ENCODE results near the gene SNX33. TPM values are rescaled to one million over a fixed set of nuclear protein-coding genes. Genes with fewer than 3 reads are reported as not detected.

The SNX33 gene
- total and polyA plus RNA-seq, 2 of the 13 experiments (the other 11 are each of a cell fraction or from before 2014, with no cell fraction given), result 11.0 to 11.6 TPM

DNA sequence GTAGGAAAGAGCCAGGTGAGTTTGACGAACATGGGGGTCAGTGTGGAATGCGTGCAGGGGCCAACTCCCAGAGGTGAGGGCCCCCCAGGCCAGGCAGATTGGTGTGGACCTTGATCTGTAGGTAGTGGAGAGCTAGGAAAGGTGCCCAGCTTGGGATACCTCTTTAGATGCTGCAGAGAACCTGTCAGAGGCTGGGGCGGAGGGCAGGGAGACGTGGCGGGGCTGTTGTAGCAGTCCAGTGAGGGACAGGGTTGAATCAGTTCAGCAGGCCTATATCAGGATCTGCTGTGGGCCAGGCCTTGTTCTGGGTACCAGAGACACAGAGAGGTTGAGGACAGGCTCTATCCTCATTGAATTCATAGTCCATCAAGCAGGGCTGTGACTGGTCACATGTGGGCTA, 8.6 kb downstream of the SNX33 start:
- H3K79me2 ChIP-seq (ENCODE audit: insufficient read depth, low read length), result peaks cover 45% of the 10 kb centered on the region
- H4K20me1 ChIP-seq (ENCODE audit: insufficient read depth, low read length), result peaks cover 25% of the 10 kb centered on the region
- H2AFZ ChIP-seq (ENCODE audit: low read length), result no peak overlapping the region

More for the DNA sequence above, 8.6 kb downstream of the SNX33 start:
- no peak for DNase-seq (ENCODE audit: low spot score)
- TF ChIP-seq, protein P1, sequence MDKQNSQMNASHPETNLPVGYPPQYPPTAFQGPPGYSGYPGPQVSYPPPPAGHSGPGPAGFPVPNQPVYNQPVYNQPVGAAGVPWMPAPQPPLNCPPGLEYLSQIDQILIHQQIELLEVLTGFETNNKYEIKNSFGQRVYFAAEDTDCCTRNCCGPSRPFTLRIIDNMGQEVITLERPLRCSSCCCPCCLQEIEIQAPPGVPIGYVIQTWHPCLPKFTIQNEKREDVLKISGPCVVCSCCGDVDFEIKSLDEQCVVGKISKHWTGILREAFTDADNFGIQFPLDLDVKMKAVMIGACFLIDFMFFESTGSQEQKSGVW (CRISPR knock-in tag; IDR thresholded peaks at IDR 0.05; ENCODE audit: borderline replicate concordance), result no peak
- TF ChIP-seq, protein P2, sequence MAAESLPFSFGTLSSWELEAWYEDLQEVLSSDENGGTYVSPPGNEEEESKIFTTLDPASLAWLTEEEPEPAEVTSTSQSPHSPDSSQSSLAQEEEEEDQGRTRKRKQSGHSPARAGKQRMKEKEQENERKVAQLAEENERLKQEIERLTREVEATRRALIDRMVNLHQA (CRISPR knock-in tag; IDR thresholded peaks at IDR 0.05), result no peak
- TF ChIP-seq, protein P3, sequence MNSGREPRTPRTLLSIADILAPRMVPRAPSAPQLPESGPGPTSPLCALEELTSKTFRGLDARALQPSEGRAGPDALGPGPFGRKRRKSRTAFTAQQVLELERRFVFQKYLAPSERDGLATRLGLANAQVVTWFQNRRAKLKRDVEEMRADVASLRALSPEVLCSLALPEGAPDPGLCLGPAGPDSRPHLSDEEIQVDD (CRISPR knock-in tag; IDR thresholded peaks at IDR 0.05; ENCODE audit: borderline replicate concordance), result no peak
- no peak for TF ChIP-seq HOXA7 (CRISPR knock-in tag; IDR thresholded peaks at IDR 0.05)
- TF ChIP-seq RBM22 (optimal IDR thresholded peaks at IDR 0.05; ENCODE audit: low read length), result no peak
- TF ChIP-seq, protein P4, sequence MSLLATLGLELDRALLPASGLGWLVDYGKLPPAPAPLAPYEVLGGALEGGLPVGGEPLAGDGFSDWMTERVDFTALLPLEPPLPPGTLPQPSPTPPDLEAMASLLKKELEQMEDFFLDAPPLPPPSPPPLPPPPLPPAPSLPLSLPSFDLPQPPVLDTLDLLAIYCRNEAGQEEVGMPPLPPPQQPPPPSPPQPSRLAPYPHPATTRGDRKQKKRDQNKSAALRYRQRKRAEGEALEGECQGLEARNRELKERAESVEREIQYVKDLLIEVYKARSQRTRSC (CRISPR knock-in tag; IDR thresholded peaks at IDR 0.05; ENCODE audit: low read depth), result no peak
- TF ChIP-seq SYNCRIP (IDR thresholded peaks at IDR 0.05; ENCODE audit: insufficient read depth, low read depth, low read length), result no peak
- TF ChIP-seq, protein P5, sequence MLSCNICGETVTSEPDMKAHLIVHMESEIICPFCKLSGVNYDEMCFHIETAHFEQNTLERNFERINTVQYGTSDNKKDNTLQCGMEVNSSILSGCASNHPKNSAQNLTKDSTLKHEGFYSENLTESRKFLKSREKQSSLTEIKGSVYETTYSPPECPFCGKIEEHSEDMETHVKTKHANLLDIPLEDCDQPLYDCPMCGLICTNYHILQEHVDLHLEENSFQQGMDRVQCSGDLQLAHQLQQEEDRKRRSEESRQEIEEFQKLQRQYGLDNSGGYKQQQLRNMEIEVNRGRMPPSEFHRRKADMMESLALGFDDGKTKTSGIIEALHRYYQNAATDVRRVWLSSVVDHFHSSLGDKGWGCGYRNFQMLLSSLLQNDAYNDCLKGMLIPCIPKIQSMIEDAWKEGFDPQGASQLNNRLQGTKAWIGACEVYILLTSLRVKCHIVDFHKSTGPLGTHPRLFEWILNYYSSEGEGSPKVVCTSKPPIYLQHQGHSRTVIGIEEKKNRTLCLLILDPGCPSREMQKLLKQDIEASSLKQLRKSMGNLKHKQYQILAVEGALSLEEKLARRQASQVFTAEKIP (CRISPR knock-in tag; IDR thresholded peaks at IDR 0.05; ENCODE audit: borderline replicate concordance), result no peak
- no peak for TF ChIP-seq ZNF180 (CRISPR knock-in tag; IDR thresholded peaks at IDR 0.05; ENCODE audit: borderline replicate concordance, low read depth)
- no peak for TF ChIP-seq PHF5A (CRISPR knock-in tag; IDR thresholded peaks at IDR 0.05; ENCODE audit: low read depth, unreplicated experiment)
- no peak for TF ChIP-seq SALL1 (CRISPR knock-in tag; IDR thresholded peaks at IDR 0.05)
- TF ChIP-seq, protein P6, sequence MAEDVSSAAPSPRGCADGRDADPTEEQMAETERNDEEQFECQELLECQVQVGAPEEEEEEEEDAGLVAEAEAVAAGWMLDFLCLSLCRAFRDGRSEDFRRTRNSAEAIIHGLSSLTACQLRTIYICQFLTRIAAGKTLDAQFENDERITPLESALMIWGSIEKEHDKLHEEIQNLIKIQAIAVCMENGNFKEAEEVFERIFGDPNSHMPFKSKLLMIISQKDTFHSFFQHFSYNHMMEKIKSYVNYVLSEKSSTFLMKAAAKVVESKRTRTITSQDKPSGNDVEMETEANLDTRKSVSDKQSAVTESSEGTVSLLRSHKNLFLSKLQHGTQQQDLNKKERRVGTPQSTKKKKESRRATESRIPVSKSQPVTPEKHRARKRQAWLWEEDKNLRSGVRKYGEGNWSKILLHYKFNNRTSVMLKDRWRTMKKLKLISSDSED (CRISPR knock-in tag; IDR thresholded peaks at IDR 0.05), result no peak
- TF ChIP-seq HIVEP1 (CRISPR knock-in tag; IDR thresholded peaks at IDR 0.05), result no peak
- no peak for TF ChIP-seq PAF1 (CRISPR knock-in tag; IDR thresholded peaks at IDR 0.05)
- TF ChIP-seq GLI4 (CRISPR knock-in tag; IDR thresholded peaks at IDR 0.05; ENCODE audit: borderline replicate concordance), result no peak
- TF ChIP-seq RFX3 (CRISPR knock-in tag; IDR thresholded peaks at IDR 0.05), result no peak
- Histone ChIP-seq H3K27me3 (ENCODE audit: control insufficient read depth in 1 of 2, insufficient read depth in 2 of 2, low read length in 2 of 2) (no peaks in the 10 kb centered on the region), H3K4me2 (ENCODE audit: low read depth, low read length) (no peak overlapping the region), H3K36me3 (replicated peaks in 1 of 2; ENCODE audit: control insufficient read depth in 1 of 2, insufficient read depth in 2 of 2, low read length in 2 of 2) (peaks cover 13 to 30% of the 10 kb centered on the region in 2 experiments; a peak in 4 of 5 replicates), H3K9ac (ENCODE audit: insufficient read depth, low read depth, low read length) (no peak overlapping the region), H3K27ac (ENCODE audit: extremely low read length, insufficient read depth, low read length) (no peak overlapping the region), H3K4me1 (ENCODE audit: insufficient read depth, low read length) (peaks cover 58% of the 10 kb centered on the region), H3K9me3 (ENCODE audit: low read length) (no peaks in the 10 kb centered on the region), H3K4me3 (replicated peaks in 1 of 3; ENCODE audit: insufficient read depth in 1 of 3, low read depth in 2 of 3, low read length in 3 of 3) (no peak overlapping the region)
- no TSS peak for BruUV-seq (replicated peaks)
- FAIRE-seq, result no peak
- POLR2A ChIA-PET, result no interaction called here
- CTCF ChIA-PET (ENCODE audit: low intra/inter-chr PET ratio, low total read pairs), result no interaction called here
- intact Hi-C loops (cut with micrococcal nuclease; ENCODE audit: unreplicated experiment), result no loop called here
- over 99% methylated on average over 5 of the region's 5 CpGs for WGBS (ENCODE audit: low lambda C conversion rate)
- in situ Hi-C loops (cut with HindIII; ENCODE audit: extremely low pct_ligation_motif_present, low pct_unique_long_range_greater_than_20kb), result no loop called here
- no peak for ATAC-seq
